Heart left ventricle (tissue), 13 donors: ENCODE data around the gene AP3S1.

Source experiments
- CTCF ChIP-seq, 12 donors: fragments of 200-600 bp; sonication (generic) in 4 of 12; IDR thresholded peaks; one replicate each; pipeline versions ENCODE4 v1.5.0 to v1.8.0; 2018 to 2022; ENCODE audit warnings: antibody characterized with exemption in 12 of 12, mild to moderate bottlenecking in 5 of 12
- POLR2A ChIP-seq, 2 donors: fragments of 450-650 bp; IDR thresholded peaks; one replicate each; pipeline ENCODE4 v1.6.1; 2017; ENCODE audit warnings: antibody characterized with exemption in 2 of 2, mild to moderate bottlenecking in 2 of 2, moderate library complexity in 2 of 2
- donor health status: ischemic (EF 13 %, LVEDD 7.1; RV severe dilation, severe dysfunction).
- donor health status: DM: no; HTN: yes; CAD: no.
- donor health status: DM: no; HTN: no; CAD: no.
- donor health status: ischemic (EF 25% LVEDD 6.9; RV normal size, moderate dysfunction).
- donor health status: ischemic (EF 25% LVEDD 5.7; RV mildly dilated, moderate dysfunction).
- donor health status: ischemic (EF 35%, LVEDD 5.7; RV mildly dilated, moderate dysfunction).
- donor health status: nonischemic (EF 11% LVEDD 7.7; RV severe dilation, severe dysfunction).
- donor health status: DM: yes; HTN: yes; CAD: no.
- donor health status: PGD.
- donor health status: ischemic (EF 29% LVEDD 5.4; RV normal size, mild dysfunction).
- donor health status: nonischemic (EF 23%, LVEDD 6.1; RV moderate dilation, normal function).

GRCh38 chr5:115961381-115962238 is 119.9 kb downstream of the AP3S1 start:
- TF ChIP-seq CTCF (IDR thresholded peaks at IDR 0.05), result no peak
- no peak for TF ChIP-seq POLR2A (IDR thresholded peaks at IDR 0.05)
